DMS 273 treated with DMSO at 0.1 percent for 48 hours (cell line): Measurements from ENCODE around the gene UNC13B.

ENCODE experiments used
- DNase-seq: peaks from one replicate; lab custom pipeline; 2025; lab: John Stamatoyannopoulos, UW

UNC13B gene

GRCh38 chr9:35431467-35431866, 269.7 kb downstream of the UNC13B start:
- DNase-seq: no peak

GRCh38 chr9:35432076-35432475, 270.3 kb downstream of the UNC13B start:
- no peak for DNase-seq

GRCh38 chr9:35436933-35437332, 275.1 kb downstream of the UNC13B start:
- no peak for DNase-seq

GRCh38 chr9:35446012-35446411, 284.2 kb downstream of the UNC13B start:
- DNase-seq: no peak

- no peak for DNase-seq
These were observed 286.7 kb downstream of the UNC13B start for GRCh38 chr9:35448496-35448895.

- no peak for DNase-seq
These were observed 290.7 kb downstream of the UNC13B start for GRCh38 chr9:35452481-35452880.

GRCh38 chr9:35453786-35454185, 292.0 kb downstream of the UNC13B start:
- no peak for DNase-seq
